ENCODE measurements around the gene TUBGCP3.

DNA sequence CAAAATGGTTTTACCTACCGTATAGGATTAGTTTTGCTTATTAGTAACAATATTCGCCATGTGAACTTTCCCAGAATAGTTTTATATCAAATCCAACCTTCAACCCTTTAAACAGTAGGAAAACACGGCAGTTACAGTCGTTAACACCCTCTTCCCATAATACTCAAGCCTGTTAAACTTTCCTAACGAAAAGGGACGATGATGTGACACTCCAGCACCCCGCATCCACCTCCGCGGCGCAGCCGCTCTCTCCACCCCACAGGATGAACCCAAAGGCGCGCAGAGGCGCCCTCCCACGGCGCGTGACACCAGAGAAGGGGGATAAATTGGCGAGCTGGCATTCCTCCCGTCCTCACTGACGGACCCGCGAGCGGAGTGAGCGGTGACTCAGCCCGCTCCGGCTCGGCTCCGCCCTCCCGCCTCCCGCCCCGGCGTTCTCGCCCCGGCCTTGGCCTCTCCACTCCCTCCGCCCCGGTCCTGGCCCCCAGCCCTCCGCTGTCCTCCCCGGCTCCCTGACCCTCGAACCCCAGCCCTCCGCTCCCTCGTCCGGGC, 665 bp downstream of the TUBGCP3 start:
- peak in 1 of 4 experiments; percentile 10 for TF ChIP-seq CTCF (IDR thresholded peaks at IDR 0.05)
- TF ChIP-seq POLR2A (IDR thresholded peaks at IDR 0.05) = peak in 1 of 2 donors; percentile 13

All from uterus (tissue), 2 donors.